NCI-H2029 (cell line): ENCODE data around the gene CCDC30.
"Not testable (repeated sequence)": the region's sequence is repeated elsewhere in the genome, so short reads cannot be mapped to it uniquely, and the experiment has no call there.

Experiments
- DNase-seq: peaks from one replicate; lab custom pipeline; 2025; lab: John Stamatoyannopoulos, UW

CCDC30 gene

DNA sequence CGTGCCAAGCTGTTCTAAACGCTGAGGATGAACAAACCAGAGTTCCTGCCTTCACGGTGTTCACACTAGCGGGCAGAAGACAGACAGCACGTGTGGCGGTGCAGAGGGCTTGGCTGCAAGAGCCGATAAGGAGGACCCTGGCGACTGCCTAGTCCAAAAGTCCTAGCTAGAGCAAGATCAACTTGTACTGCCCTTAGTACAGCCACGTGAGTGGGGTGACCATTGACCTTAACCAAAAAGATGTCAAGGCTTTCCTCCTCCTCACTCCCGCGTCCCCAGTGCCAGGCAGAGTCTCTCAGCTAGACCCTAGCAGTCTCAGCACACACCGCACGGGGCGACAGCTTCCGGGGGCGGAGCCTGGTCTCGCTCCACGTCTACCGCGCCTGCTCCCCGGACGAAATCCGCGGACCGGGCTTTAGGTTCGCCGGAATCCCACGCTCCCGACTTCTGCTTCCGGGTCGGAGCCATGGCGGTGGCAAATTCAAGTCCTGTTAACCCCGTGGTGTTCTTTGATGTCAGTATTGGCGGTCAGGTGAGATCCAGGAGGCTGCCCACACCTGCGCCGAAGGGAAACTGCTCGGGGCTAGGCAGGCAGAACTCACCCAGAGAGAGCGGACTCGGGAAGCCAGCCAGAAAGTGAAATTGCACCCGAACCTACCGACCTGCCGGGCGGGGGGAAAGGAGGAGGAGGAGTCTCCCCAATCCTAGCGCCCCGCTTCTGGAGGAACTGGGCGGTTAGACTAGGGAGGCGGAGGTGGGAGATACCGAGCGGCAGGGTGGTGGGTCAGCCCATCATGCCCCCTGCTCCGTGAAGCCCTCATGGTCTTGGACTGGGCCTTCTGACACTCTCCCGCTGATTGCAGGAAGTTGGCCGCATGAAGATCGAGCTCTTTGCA lies 195.1 kb downstream of the CCDC30 start, which contains the start of gene PPIH:
Gene PPIH (plus strand): TSS at position 443 of the 896 bp plus-strand sequence. CDS start 24 bp downstream, at position 467.
- peak; percentile 99 for DNase-seq

DNA sequence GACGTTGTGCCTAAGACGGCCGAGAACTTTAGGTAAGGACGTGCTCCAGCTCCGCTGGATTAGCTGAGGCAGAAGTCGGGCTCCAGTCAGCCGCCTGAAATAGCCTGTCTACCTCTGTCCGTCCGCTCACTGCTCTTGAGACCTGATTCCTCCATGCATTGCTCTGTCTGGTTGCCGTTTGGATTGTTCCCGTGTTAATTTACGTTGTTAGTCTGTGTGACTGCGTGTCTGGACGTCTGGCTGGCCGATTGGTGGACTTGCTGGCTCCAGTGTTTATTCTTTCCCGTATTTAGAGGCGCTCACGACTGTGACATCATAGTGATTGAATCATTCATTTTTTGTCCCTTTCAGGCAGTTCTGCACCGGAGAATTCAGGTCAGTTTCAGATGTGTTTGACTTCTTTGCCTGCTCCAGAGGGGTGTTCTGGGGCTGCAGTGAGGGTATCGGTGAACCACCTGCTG lies 195.8 kb downstream of the CCDC30 start:
- DNase-seq, result no peak

DNA sequence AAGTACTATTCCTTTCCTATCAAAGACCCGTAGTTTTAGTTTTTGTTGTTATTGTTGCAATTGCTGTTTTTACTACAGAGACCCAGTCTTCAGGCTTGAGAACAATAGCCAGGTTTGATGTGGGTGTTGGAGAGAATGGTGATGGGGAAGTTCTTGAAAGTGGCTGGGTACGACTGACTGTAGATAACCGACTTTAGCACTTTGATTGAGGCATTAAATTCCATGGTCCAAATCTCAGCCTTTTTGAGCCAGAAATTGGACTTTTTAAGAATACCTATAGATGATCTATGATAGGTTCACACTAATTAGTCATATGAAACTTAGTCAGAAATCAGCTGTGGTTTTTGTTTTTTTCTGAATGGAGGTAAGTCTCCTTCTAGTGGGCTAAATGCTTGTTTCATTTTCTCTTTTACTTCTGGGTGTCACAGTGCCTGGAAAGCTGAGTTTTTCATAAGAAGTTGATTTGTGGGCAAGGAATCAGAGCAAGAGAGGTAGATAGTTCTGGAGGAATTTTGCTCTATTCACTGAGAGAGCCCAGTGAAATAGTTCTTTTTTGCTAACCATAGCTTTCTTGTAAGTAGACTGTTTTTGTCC lies 197.9 kb downstream of the CCDC30 start:
- no peak for DNase-seq

DNA sequence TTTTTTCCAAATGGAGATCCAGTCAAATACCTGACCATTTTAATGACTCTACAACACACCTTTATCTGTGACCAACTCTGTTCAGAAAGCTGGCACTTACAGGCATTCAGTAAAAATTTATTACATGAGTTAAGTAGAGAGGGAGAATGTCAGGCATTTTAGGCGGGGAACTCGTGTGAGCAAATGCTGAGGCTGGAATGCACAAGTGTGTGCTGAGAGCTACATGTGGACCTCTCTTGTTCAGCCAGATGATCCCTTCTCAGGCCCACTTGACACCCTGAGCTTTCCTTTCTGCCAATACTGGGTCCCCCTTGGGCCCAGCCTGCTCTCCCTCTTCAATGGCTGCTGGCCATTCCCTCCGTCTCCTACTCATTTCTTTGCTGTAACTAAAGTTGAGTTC lies 206.8 kb downstream of the CCDC30 start:
- DNase-seq, result no peak

DNA sequence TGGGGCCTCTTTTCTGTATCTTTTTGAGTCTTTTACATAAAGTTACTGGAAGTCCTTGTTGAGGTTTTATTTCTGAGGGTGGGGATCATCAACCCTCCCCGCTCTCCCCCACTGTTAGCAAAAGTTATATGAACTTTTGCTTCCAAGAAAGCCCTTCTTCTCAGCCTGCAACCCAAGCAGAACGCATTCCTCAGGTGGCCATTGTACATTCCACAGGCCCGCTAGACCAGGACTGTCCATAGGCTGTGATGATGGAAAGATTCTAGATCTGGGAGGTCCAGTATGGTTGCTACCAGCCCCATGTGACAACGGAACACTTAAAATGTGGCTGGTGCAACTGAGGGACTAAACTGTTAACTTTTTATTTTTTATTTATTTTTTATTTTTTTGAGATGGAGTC lies 207.3 kb downstream of the CCDC30 start:
- no peak for DNase-seq

DNA sequence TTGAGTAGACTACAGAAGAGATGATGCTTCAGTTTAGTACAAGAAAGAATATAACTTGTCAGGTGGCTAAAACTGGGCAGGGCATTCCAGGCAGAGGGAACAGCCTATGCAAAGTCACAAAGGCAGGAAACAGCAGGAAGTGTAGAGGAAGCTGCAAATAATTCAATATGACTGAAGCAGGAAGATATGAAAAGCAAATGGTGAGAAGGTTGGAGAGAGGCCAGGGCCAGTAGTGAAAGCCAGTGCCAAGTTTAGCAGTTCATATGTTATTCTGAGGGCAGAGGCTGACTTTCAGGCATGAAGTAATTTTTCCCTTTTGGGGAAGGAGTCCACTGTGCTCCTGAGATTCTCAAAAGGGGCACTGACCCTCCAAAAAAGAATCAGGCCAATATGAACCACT lies 211.1 kb downstream of the CCDC30 start:
- no peak for DNase-seq

DNA sequence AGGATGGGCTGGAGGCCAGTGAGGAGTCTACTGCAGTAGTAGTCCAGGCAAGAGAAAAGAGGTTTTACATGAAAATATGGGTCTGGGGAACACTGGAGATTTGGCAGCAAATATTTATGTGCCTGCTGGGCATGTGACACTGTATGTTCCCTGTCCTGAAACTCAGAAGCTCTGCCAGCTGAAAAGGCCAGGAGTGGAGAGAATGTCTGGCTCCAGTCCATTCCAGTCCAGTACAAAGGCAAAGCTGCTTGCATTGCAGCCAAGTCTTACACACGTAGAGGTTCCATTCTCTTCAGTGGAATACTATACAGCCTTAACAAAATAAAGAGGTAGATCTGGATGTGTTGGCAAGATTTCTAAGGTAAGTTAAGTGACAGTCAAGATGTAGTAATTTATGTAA lies 211.6 kb downstream of the CCDC30 start:
- DNase-seq, result no peak

DNA sequence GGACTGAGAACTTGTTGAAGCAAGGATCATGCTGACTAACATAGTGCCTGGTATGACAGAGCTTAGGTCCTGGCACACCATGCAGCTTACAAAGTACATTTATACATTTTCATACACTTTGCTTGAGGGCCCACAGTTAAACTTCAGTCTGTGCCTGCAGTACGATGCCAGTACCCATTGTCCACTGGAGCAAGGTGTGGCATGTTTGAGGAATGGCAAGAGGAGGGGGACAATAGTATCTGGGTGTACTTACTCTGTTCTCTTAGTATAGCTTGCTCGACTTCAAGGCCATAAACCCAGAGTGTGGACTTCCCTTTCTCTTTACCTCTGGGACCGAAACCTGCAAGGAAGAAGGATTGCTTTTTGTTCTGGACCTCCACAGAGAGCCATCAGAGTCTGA lies 212.4 kb downstream of the CCDC30 start:
- DNase-seq, result no peak

DNA sequence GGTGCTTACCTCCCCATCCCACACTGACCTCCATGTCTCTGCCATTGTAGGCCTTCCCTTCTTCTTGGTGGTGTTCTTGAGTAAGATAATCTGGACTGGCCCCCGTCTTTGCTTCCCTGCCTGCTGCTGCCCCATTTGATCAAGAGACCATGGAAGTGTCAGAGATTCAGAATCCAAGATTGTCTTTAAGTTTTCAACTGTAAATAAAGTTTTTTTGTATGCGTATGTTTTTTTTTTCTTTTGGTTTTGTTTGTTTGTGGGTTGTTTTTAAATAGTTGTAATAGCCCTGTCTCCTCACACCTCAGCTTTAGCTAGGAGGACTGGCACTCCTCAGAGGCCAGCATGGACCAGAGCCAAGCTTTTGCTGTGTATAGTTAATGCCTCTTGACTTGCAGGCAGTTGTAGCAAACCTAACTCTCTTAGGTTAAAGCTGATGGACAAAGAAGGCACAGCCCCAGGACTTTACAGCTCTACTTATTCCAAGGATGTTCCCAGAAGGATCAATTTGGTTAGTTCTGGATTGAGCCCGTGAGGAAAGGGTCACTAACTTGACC lies 213.5 kb downstream of the CCDC30 start:
- DNase-seq, result no peak

DNA sequence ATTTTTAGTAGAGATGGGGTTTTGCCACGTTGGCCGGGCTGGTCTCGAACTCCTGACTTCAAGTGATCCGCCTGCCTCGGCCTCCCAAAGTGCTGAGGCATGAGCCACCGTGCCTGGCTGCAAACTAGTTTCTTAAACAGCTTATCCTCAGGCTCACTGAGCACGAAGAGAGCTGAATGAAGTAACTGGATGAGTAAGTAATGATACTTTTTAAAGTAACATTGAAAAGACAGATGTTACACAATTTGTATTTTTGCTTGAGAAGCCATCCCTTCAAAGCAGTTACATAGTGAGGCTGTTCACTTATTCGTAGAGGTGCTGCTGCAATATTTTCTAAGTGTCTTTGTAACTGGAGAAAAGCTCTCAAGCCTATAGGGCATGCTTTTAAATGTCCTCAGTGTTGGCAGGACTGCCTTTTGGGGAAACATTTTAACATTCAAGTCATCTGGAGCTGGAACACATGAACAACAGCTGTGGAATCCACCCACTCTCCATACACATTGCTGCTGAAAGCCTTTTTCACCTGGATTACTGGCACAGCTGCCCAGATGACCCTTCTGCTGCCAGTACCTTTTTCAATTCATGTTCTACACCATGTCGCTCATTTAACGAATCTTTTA lies 216.4 kb downstream of the CCDC30 start:
- no peak for DNase-seq

DNA sequence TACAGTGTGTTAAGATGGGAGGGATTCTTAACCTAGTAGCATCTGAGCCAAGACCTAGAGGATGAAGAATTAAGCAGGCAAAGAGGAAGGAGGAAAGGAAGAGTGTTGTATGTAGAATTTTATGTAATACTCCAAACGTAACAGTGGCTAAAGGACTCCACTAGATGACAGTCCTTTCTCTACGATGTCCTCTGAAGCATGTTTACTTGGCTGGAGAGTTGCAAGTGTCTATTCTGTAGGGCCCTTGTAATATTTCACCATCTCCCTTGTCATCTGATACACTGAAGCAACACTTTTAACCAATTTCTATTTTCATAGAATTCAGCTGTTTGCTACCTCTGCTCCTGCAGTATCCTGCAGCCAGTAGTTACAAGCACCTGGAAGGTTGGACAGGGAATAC lies 217.0 kb downstream of the CCDC30 start:
- DNase-seq, result no peak

DNA sequence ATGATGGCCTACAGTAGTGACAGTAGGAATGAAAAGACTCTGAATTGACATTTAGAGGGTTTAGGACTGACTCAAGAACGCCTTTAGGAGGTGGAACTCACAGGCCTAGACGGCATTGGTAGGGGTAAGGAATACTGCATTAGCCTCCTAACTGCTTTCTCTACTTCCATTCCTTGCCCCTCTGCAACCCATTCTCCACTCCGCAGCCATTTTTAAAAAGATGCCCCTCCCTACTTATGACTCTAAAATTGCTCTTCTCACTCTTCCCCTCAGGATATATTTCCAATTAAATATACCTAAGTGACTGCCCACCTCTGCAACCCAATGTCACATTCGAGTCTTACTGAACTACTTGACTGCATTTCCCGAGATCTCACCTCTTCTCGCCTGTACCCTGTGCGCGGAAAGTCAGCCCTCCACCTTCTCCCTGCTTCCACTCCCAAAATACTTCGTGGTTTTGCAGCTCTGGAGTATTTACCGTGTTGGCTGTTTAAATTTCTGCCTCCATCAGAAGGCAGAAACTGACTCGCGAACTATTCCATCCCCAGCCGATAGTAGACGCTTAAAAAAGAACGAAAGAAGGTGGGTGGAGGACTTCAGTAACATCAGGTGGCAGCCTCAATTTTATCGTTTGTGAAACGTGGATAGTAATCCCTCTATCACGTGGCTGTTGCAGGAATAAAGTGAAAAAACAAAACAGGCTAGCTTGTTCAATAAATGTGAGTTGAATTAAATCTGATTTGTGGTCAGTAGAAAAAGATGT lies 218.0 kb downstream of the CCDC30 start:
- no peak for DNase-seq

DNA sequence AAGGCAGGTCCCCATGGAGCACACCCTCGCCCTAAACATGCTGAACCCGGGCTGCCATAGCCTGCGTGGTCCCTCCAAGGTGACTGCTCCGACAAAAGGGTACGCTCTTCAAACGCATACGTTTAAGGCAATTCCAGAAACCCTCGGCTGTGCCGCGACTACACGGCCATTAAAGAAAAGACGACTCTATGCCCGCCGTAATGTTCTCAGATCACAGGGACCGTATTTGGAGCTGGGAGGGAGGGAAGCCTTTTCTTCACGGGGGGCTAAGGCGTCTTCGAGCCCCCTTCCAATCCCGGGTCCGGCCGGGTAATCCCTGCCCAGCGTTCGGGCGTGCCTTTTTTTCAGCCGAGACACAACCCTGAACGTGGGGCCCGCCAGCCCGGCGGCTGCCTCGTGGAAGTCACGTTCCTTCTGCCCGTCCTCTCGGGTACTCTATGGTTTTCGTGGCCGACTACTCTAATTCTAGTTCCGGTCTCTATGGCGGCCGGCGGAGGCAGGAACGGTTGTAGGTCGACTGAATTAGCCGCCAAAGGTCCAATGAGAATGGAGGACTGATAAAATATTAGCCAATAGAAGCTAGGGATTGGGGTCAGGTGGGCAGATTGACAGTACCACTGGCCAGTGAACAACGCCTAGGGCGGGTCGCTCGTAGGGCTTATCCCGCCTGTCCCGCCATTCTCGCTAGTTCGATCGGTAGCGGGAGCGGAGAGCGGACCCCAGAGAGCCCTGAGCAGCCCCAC lies 218.8 kb downstream of the CCDC30 start, which contains the start of gene YBX1:
Gene YBX1 (plus strand): TSS at position 678 of the 743 bp plus-strand sequence. CDS start 148 bp downstream, outside the sequence.
- peak; percentile 100 for DNase-seq

DNA sequence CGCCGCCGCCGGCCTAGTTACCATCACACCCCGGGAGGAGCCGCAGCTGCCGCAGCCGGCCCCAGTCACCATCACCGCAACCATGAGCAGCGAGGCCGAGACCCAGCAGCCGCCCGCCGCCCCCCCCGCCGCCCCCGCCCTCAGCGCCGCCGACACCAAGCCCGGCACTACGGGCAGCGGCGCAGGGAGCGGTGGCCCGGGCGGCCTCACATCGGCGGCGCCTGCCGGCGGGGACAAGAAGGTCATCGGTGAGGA lies 219.3 kb downstream of the CCDC30 start:
- DNase-seq, result not testable (repeated sequence)

DNA sequence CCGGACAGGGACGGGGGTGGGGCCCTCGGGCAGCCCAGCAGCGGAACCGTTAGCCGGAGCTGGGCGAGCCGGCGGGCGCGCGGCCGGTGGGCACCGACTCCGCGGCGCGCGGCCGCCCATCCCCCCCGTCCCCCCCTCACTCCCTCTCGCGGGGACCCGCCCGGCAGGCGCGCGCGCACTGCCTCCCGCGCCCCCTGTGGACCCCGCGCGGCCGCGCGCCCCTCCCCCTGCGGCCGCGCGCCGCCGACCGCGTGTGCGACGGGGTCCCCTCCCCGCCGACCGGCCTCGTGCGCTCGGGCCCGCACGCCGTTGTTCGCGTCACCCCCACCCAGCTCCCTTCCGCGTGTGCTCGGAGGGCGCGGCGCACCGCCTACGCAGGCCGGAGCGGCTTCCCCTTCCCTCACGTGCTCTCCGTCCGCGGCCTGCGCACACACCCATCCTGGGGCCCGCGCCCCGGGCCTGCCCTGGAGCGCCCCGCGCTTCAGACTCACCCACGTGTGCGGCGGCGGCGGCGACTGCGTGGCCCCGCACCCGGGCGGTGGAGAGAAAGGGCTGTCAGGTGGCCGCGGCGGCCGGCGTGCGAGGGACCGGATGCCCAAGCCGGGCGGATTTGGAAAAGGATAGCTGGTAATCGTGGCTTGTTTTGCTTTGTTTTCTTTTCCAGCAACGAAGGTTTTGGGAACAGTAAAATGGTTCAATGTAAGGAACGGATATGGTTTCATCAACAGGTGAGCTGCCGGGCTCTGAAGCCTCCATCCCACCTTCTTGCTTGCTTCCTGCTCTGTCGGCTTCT lies 219.8 kb downstream of the CCDC30 start:
- DNase-seq, result peak; percentile 62

DNA sequence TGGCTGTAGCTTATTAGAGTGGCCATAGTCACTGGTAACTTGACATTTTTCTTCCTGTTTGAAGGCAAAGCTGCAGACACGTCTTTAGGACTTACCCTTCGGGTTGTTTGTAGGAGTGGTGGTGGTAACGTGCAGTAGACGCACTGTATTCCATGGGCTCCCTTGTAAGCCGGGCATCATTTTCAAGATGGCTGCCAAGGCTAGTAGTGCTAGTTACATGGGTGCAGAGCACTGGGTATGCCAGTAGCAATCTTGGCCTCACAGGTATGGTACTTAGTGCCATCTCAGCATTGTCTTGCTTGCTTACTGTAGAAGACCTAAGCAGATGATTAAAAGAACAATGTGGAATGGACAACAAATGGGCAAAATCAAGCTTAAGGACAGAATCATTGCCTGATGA lies 221.1 kb downstream of the CCDC30 start:
- DNase-seq, result no peak

DNA sequence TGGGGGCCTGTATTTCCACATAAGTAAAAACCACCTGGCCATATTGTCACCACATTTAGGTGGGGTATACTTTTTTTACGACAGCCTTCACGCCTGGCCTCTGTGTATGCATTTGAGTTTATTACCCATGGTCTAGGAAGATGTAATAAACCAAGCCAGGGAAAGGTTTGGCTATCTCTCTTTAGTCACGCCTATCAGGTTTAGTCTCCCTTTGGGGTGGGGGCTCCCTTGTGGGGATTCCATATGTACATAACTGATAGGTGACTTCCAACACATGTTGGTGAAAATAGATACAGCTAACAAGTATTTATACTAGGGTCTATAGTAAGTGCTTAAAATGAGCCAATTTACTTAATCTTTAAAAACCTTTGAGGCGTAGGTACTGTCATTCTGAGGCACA lies 223.3 kb downstream of the CCDC30 start:
- DNase-seq, result no peak

DNA sequence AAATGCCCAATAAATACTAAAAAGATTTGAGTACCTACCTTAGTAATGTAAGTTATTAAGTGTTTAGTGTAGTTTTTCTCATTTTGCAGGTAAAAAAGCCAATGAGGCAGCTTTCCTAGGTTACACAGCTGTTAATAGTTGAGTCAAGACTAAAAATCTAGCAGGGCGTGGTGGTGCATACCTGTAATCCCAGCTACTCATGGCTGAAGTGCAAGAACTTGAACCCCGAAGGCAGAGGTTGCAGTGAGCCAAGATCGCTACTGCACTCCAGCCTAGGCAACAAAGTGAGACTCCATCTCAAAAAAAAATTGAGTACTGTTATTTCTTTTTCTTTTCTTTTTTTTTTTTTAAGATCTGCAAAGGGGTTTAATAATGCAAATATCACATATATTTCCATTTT lies 226.8 kb downstream of the CCDC30 start:
- DNase-seq, result no peak

DNA sequence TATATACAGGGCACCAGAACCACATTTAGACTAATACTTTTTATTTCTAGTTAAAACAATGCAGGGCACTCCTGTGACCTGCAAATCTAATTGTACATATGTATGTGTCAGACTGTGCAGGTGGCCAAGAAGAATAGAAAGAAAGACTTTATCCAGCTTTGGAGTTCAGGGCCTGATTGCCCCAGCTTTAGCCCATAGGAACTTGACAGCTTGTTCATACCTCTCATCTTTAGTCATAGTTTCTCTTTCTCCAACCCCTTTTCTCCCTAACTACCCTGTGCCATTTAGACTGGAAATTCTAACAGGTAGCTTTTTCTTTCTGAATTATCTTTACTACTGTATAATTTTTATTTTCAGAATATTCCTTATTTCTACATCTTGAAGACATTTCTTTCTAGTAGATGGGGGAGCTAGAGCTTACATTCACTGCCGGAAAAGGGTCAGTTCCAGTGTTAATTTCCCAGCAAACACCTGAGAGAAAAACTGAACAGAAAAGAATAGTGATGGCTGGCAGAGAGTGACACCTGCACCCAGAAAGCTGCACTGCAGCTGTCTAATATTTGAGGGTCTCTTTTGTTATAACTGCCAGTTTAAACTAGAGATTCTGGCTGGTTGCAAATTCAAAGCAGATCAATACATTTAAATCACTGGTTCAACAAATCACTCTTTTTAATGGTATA lies 227.5 kb downstream of the CCDC30 start:
- DNase-seq, result no peak

DNA sequence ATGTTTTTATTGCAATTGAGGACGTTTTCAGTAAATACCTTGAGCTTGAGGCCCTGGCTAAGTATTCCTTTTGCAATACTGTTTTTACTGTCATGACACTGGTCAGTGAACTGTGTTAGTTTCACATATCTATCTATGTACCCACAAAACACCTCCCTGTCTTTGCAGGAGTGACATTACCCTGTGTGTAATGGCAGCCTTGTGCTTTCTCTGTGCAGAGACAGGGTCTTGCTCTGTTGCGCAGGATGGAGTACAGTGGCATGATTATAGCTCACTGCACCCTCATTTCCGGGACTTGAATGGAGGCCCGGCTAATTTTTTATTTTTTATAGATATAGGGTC lies 228.0 kb downstream of the CCDC30 start:
- no peak for DNase-seq
